BJ (cell line): Measurements from ENCODE around the gene SLC12A7. TPM values are rescaled to one million over a fixed set of nuclear protein-coding genes. Genes with fewer than 3 reads are reported as not detected.
"Not testable (repeated sequence)": the region's sequence is repeated elsewhere in the genome, so short reads cannot be mapped to it uniquely, and the experiment has no call there.

Experiments used
- CTCF ChIA-PET: fragments of 350-600 bp; formaldehyde crosslinking; extraction: SDS; loops from one replicate; lab custom pipeline; 2021; ENCODE audit warnings: antibody characterized with exemption, inconsistent platforms; lab: Yijun Ruan, JAX
- POLR2A ChIA-PET: fragments of 300-600 bp; sonication (Branson Sonifier 250); formaldehyde crosslinking; extraction: SDS; loops from one replicate; lab custom pipeline; 2021; ENCODE audit warnings: antibody characterized with exemption; lab: Charles Lee
- DNase-seq: peaks from one replicate; pipeline ENCODE4 v3.0.0-alpha.2; 2011; ENCODE audit warnings: low read depth
- H3K27me3 ChIP-seq: 2 replicates; pipeline ENCODE4 v1.6.0; 2011; ENCODE audit warnings: low read length; ENCODE audit not compliant: control insufficient read depth, insufficient read depth
- H3K36me3 ChIP-seq: 2 replicates; pipeline ENCODE4 v1.5.1; 2011; ENCODE audit warnings: low read length; ENCODE audit not compliant: control insufficient read depth, insufficient read depth
- H3K4me3 ChIP-seq: 2 replicates; pipeline ENCODE4 v1.5.1; 2011; ENCODE audit warnings: low read depth, mild to moderate bottlenecking, control low read depth, low read length
- polyA plus RNA-seq: library from polyadenylated mRNA; depleted of rRNA; stranded (reverse); fragments of >200 nt; gene quantifications from 2 replicates; pipeline ENCODE4 v1.2.3, GENCODE V29; 2011
- TF ChIP-seq, protein P1 (sequence below): IDR thresholded peaks from 2 replicates; pipeline ENCODE4 v1.5.1; 2011; ENCODE audit warnings: low read depth, mild to moderate bottlenecking, control low read depth, inconsistent platforms, low read length, moderate library complexity; ENCODE audit not compliant: insufficient read depth

The SLC12A7 gene
- polyA plus RNA-seq, 1 experiment: 4.6 TPM

DNA sequence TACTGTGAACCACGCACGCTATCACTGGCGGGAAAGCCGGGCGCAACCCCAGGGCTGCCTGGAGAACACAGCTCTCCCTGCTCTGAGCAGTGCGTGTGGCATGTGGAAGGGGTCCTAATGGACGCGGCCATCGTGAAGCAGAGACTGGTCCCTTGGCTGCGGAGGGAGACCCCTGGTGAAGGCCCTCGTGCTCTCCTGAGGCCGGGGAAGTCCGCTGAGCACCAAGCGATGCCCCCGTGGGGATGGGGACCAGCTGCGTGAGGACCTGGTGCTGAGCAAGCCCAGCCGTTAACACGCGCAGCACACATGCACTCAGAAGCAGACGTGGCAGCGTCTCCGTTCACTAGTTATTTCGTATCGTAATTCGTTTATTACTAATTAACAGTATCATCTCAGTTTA, 24.4 kb downstream of the SLC12A7 start:
- Histone ChIP-seq H3K4me3 (no peak overlapping the region), H3K27me3 (no peaks in the 10 kb centered on the region), H3K36me3 (peaks cover 4% of the 10 kb centered on the region)
- DNase-seq: no peak
- TF ChIP-seq, protein P1, sequence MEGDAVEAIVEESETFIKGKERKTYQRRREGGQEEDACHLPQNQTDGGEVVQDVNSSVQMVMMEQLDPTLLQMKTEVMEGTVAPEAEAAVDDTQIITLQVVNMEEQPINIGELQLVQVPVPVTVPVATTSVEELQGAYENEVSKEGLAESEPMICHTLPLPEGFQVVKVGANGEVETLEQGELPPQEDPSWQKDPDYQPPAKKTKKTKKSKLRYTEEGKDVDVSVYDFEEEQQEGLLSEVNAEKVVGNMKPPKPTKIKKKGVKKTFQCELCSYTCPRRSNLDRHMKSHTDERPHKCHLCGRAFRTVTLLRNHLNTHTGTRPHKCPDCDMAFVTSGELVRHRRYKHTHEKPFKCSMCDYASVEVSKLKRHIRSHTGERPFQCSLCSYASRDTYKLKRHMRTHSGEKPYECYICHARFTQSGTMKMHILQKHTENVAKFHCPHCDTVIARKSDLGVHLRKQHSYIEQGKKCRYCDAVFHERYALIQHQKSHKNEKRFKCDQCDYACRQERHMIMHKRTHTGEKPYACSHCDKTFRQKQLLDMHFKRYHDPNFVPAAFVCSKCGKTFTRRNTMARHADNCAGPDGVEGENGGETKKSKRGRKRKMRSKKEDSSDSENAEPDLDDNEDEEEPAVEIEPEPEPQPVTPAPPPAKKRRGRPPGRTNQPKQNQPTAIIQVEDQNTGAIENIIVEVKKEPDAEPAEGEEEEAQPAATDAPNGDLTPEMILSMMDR: no peak
- CTCF ChIA-PET: no interaction called here
- POLR2A ChIA-PET: no interaction called here

DNA sequence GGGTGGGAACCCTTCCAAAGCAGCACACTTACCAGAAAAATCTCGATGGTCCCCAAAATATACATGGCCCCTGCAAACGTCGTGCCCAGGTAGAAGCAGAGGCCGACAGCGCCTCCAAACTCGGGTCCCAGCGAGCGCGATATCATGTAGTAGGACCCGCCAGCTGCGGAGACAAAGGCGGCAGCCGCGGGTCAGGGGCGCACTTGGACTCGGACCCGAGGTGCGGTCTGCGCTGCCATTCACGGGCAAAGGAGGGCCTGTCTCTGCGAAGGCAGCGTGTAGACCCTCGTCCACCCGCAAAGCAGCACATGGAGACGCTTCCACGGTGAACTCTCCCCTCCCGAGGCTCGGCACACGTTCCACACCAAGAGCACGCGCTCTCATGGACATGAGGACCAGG, 25.0 kb downstream of the SLC12A7 start:
- TF ChIP-seq, protein P1: no peak
- CTCF ChIA-PET: no interaction called here
- peaks cover 4% of the 10 kb centered on the region for H3K36me3 ChIP-seq
- H3K27me3 ChIP-seq: no peaks in the 10 kb centered on the region
- no peak overlapping the region for H3K4me3 ChIP-seq
- POLR2A ChIA-PET: no interaction called here
- no peak for DNase-seq

DNA sequence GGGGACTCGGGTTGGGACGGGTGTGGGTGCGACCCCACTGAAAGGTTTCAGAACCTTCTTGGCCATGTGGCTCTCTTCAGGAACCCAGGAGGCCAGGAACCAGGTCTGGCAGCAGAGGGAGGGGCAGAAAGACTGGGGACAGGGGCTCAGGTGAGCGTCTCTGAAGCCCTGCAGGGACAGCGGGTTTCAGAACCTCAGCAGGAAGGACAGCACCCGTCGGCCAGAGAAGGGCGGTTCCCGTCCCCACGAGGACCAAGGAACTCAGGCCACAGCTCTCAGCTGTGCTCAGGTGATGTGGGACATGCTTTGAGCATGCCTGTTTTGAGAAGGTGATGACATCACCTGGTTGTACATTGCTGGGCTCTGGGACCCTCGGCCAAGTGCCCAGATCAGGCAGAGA, 25.7 kb downstream of the SLC12A7 start:
- ChIA-PET CTCF (no interaction called here), POLR2A (no interaction called here)
- DNase-seq: no peak
- H3K36me3 ChIP-seq: peaks cover 4% of the 10 kb centered on the region
- H3K27me3 ChIP-seq: no peaks in the 10 kb centered on the region
- TF ChIP-seq, protein P1: no peak
- H3K4me3 ChIP-seq: no peak overlapping the region

DNA sequence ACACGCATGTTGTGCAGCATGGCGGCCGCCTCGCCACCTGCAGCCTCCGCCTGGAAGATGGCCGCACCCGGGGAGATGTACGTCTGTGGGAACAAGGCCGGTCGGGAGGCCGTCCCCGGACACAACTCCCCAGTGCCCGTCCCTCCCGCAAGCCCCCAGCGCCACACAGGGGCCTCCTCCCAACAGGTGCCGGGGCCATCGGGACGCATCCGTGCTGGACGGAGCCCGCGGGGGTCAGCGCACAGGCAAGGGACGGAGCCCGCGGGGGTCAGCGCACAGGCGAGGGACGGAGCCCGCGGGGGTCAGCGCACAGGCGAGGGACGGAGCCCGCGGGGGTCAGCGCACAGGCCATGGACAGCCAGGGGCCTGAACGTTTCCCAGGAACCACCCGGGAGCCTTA, 26.5 kb downstream of the SLC12A7 start:
- CTCF ChIA-PET: no interaction called here
- POLR2A ChIA-PET: no interaction called here
- no peaks in the 10 kb centered on the region for H3K27me3 ChIP-seq
- DNase-seq: no peak
- peaks cover 4% of the 10 kb centered on the region for H3K36me3 ChIP-seq
- TF ChIP-seq, protein P1: no peak
- no peak overlapping the region for H3K4me3 ChIP-seq

DNA sequence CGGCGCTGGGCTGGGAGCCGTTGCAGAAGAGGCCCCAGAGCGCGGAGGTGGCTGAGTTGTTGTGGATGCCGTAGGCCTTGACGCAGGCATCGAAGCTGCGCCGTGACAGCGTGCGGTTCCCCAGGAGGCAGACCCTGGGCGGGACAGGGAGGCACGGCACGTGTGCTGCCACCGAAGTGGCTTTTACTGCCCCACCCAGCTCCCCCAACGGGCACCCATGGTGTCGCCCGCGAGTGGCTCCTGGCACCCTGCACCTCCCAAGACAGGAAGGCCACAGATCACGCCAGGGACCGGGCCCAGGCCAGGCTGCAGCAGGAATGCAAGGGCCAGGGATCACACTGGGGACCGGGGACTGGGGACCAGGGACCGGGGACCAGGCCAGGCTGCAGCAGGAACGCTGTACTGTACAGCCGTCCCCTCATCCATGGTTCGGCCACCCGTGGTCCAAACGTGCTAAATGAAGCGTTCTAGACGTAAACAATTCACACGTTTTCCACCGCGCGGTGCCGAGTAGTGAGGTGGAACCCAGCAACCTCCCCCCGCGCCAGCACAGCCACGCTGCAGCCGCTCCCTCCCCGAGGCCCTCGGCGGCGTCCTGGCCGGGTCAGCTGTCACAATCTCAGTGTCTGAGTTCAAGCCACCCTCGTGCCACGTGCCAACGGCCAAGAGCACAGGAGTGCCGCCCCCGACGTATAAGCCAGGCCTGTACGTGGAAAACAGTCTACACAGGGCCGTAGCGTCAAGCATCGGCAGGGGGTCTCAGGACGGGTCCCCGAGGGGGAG, 27.8 kb downstream of the SLC12A7 start:
- peaks cover 4% of the 10 kb centered on the region for H3K36me3 ChIP-seq
- no peak for DNase-seq
- ChIA-PET CTCF (no interaction called here), POLR2A (no interaction called here)
- H3K27me3 ChIP-seq: no peaks in the 10 kb centered on the region
- TF ChIP-seq, protein P1: no peak
- no peak overlapping the region for H3K4me3 ChIP-seq

DNA sequence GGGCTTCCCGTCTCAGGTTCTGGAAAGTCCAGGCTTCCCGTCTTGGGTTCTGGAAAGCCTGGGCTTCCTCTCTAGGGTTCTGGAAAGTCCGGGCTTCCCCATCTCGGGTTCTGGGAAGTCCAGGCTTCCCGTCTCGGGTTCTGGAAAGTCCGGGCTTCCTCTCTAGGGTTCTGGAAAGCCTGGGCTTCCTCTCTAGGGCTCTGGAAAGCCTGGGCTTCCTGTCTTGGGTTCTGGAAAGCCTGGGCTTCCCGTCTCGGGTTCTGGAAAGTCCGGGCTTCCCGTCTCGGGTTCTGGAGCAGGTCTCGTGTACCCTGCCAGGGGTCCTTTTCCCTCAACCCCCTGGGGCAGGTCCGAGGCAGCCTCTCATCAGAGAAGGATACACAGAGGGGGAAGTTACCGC, 28.8 kb downstream of the SLC12A7 start:
- H3K4me3 ChIP-seq, DNase-seq, POLR2A ChIA-PET, H3K27me3 ChIP-seq, CTCF ChIA-PET, H3K36me3 ChIP-seq: not testable (repeated sequence)
